ENCODE results near the gene ITM2C.

DNA sequence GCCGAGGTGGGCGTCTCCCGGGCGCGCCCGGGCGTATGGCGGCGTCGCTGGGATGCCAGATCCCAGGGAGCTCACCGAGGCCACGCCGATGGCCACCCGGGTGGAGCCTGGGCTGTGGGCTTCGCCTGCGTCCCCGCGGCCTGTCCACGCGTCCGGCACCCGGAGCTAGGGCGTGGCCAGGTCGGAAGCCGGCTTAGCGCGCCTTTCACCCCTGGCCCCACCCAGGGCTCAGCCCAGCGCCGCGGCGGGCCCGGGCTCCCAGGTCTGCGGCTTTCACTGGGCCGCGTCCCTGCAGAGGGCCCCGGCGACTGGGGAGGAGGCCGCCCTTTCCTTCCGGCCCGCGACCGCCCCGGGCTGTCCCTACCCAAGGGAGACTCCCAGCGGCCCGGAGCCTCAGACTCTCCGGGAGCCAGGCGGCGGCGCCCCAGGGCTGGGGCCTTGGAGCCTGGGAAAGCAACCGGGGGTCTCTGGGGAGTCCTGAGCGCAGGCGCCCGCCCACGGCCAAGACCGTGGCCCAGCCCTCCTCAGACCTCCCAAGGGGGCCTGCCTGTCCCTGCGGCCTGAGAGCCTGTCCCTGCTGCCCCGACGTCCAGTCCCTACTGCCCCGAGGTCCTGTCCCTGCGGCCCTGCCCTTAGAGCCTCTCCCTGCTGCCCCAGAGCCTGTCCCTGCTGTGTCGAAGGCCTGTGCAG is 36.3 kb upstream of the ITM2C start:
- TF ChIP-seq, protein P1, sequence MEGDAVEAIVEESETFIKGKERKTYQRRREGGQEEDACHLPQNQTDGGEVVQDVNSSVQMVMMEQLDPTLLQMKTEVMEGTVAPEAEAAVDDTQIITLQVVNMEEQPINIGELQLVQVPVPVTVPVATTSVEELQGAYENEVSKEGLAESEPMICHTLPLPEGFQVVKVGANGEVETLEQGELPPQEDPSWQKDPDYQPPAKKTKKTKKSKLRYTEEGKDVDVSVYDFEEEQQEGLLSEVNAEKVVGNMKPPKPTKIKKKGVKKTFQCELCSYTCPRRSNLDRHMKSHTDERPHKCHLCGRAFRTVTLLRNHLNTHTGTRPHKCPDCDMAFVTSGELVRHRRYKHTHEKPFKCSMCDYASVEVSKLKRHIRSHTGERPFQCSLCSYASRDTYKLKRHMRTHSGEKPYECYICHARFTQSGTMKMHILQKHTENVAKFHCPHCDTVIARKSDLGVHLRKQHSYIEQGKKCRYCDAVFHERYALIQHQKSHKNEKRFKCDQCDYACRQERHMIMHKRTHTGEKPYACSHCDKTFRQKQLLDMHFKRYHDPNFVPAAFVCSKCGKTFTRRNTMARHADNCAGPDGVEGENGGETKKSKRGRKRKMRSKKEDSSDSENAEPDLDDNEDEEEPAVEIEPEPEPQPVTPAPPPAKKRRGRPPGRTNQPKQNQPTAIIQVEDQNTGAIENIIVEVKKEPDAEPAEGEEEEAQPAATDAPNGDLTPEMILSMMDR (IDR thresholded peaks at IDR 0.05): no peak
- TF ChIP-seq POLR2A (IDR thresholded peaks at IDR 0.05): no peak

All from stomach (tissue), 4 donors.